Mononuclear cell (primary cell): Measurements from ENCODE around the gene KLHL12. TPM values are rescaled to one million over a fixed set of nuclear protein-coding genes. Genes with fewer than 3 reads are reported as not detected.

Source experiments
- H3K27me3 ChIP-seq: 2 replicates; pipeline ENCODE4 v1.6.0; 2011; ENCODE audit warnings: low read length, control low read depth; ENCODE audit not compliant: insufficient read depth
- H3K4me1 ChIP-seq: 2 replicates; pipeline ENCODE4 v1.5.1; 2011; ENCODE audit warnings: mild to moderate bottlenecking, low read length, control low read depth; ENCODE audit not compliant: insufficient read depth
- H3K4me3 ChIP-seq: 2 replicates; pipeline ENCODE4 v1.5.1; 2011; ENCODE audit warnings: mild to moderate bottlenecking, low read length, moderate library complexity
- H3K9me3 ChIP-seq: 2 replicates; pipeline ENCODE4 v1.5.1; 2011; ENCODE audit warnings: low read depth, mild to moderate bottlenecking, control low read depth, low read length
- total RNA-seq: library from RNA; depleted of rRNA; stranded (reverse); fragments of >200 nt; gene quantifications from one replicate; pipeline ENCODE4 v1.2.3, GENCODE V29; 2012

The KLHL12 gene
- total RNA-seq, 1 donor, result 19.3 TPM

DNA sequence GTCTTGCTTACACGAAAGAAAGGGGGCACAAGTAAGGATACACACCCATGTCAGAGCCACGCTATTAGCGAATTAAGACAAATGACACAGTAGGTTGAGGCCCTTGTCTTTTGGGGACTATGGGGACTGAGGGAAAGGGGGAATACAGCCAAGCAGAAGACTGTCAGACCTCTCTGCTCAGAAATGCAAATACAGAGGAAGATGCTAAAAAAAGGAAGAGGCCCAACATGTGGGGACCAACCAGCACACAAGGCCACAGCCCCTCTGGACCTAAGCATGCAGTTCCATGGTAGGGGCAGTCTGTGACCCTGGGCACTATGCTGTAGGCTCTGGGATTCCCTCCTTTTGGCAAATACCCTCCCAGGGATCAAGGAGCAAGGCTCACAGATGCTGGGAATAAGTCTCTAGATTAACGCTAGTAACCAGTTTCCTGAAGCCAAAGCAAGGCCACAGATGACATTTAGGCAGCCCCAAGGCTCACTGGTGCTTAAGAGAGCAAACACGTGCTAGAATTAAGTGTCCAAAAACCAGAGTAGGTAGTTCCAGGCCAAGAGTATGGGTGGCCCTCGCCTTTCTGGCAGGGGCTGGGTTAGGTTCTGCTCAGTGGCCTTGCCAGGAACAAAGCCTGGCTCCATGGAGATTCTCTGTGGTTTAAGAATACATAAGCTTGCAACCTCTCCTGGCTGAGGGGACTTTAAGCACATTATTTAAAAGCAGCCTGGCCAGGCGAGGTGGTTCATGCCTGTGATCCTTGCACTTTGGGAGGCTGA is 76.3 kb downstream of the KLHL12 start:
- H3K4me1 ChIP-seq, result peaks cover 1% of the 10 kb centered on the region
- H3K9me3 ChIP-seq, result no peaks in the 10 kb centered on the region
- H3K4me3 ChIP-seq, result no peak overlapping the region
- no peaks in the 10 kb centered on the region for H3K27me3 ChIP-seq

- Histone ChIP-seq H3K27me3 (no peaks in the 10 kb centered on the region), H3K9me3 (no peaks in the 10 kb centered on the region), H3K4me1 (no peaks in the 10 kb centered on the region), H3K4me3 (no peak overlapping the region)
Measured at GRCh38 chr1:202848191-202848542, 78.9 kb downstream of the KLHL12 start.

- H3K27me3 ChIP-seq, result no peaks in the 10 kb centered on the region
- no peaks in the 10 kb centered on the region for H3K9me3 ChIP-seq
- H3K4me3 ChIP-seq, result no peak overlapping the region
- H3K4me1 ChIP-seq, result no peaks in the 10 kb centered on the region
Measured at GRCh38 chr1:202844935-202845334, 82.1 kb downstream of the KLHL12 start.

GRCh38 chr1:202844259-202844658 is 82.8 kb downstream of the KLHL12 start:
- Histone ChIP-seq H3K27me3 (no peaks in the 10 kb centered on the region), H3K9me3 (no peaks in the 10 kb centered on the region), H3K4me1 (no peaks in the 10 kb centered on the region), H3K4me3 (no peak overlapping the region)

DNA sequence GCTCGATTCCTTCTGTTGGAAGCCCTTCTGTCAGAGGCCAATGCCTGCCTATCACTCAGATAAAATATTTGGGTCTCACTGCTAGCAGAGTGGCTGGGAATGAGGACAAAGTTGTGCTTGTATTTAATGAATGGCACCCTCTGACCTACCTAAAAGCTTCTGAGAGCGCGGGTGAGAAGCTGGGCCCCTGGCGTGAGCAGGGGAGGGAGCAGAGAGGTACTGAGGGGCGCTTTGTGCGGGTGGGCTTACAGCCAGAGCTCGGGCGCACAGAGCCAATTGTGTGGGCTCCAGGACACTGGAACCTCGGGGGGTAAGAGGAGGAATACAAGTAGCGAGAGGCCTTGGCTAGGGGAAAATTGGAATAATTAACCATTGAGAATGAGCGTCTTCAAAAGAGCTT is 84.0 kb downstream of the KLHL12 start:
- no peak overlapping the region for H3K4me3 ChIP-seq
- H3K9me3 ChIP-seq, result no peaks in the 10 kb centered on the region
- no peaks in the 10 kb centered on the region for H3K27me3 ChIP-seq
- no peaks in the 10 kb centered on the region for H3K4me1 ChIP-seq

Other genes with a start within 250 kb of the KLHL12 start
- under 0.01 TPM for gene SYT2, start 216.8 kb downstream of the KLHL12 start, total RNA-seq
- gene KDM5B, start 118.8 kb downstream of the KLHL12 start, total RNA-seq, result 84.7 TPM
- not detected for gene PCAT6, start 116.3 kb downstream of the KLHL12 start, total RNA-seq
- 5.1 TPM for gene RABIF, start 38.1 kb downstream of the KLHL12 start, total RNA-seq
- 139 TPM for gene ADIPOR1, start 31.1 kb upstream of the KLHL12 start, total RNA-seq
- gene CYB5R1, start 40.0 kb upstream of the KLHL12 start, total RNA-seq, result 34.1 TPM
- 207 TPM for gene TMEM183A, start 80.1 kb upstream of the KLHL12 start, total RNA-seq
- 0.73 TPM for gene PPFIA4, start 99.3 kb upstream of the KLHL12 start, total RNA-seq
- not detected for gene MYOG, start 158.8 kb upstream of the KLHL12 start, total RNA-seq
- not detected for gene ADORA1, start 200.5 kb upstream of the KLHL12 start, total RNA-seq
- not detected for gene MYBPH, start 248.6 kb upstream of the KLHL12 start, total RNA-seq